ENCODE measurements around the gene MSI2.

Gene MSI2

DNA sequence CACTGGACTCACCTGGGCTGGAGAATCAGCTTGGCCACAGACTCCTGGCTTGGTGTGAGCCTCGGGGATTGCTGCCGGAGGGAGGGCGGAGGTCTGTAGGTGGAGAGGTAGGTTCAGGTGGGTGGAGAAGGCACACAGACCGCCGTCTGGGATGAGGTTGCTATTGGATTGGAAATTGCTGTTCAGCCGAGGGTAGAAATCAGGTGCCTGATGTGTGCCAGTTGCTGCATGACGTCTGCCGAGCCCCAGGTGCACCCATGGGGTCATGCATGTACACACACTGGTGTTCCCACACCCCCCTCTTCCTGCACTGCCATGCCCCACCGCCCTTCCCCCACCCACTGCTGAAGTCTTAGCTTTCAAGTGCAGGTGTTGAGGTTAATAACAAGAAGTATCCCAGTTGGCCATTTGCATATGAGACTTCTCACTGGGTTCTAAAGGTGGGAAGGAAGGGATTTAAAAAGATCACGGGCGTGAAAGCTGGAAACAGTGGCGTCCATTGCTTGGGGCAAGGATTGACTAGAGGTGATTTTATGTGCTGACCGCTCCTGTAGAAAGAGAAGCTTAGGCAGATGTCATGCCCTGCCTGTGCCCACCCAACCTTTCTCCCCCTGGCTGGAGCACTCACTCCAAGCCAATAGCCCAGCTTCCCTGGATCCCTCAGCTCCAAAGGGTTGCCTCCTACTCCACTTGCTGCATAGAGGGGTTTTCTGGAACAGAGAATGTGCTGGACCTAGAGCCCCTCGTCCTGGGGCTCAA lies 295.2 kb downstream of the MSI2 start:
- DNase-seq (ENCODE audit: low spot score in 2 of 2) (peak; percentile 72 to 91), ATAC-seq (ENCODE audit: low read depth) (peak; percentile 93)
- Mint-ChIP-seq H3K27me3 (no peaks in the 10 kb centered on the region), H3K36me3 (peaks cover 1% of the 10 kb centered on the region), H3K4me3 (peak overlapping the region; percentile 78), H3K27ac (peak overlapping the region; percentile 97), H3K4me1 (peaks cover 56% of the 10 kb centered on the region), H3K9me3 (no peaks in the 10 kb centered on the region)

GRCh38 chr17:57552114-57552624 lies 295.8 kb downstream of the MSI2 start:
- H3K36me3 Mint-ChIP-seq, result peaks cover 1% of the 10 kb centered on the region
- ATAC-seq (ENCODE audit: low read depth) (peak; percentile 20), DNase-seq (ENCODE audit: low spot score in 2 of 2) (peak; percentile 52 to 62)
- H3K27me3 Mint-ChIP-seq, result no peaks in the 10 kb centered on the region
- H3K4me3 Mint-ChIP-seq, result peak overlapping the region; percentile 78
- peaks cover 52% of the 10 kb centered on the region for H3K4me1 Mint-ChIP-seq
- H3K27ac Mint-ChIP-seq, result peak overlapping the region; percentile 97
- no peaks in the 10 kb centered on the region for H3K9me3 Mint-ChIP-seq

GRCh38 chr17:57553526-57553925 lies 297.2 kb downstream of the MSI2 start:
- Mint-ChIP-seq H3K4me1 (peaks cover 40% of the 10 kb centered on the region), H3K27me3 (no peaks in the 10 kb centered on the region), H3K27ac (peak overlapping the region; percentile 50), H3K9me3 (no peaks in the 10 kb centered on the region), H3K4me3 (no peak overlapping the region), H3K36me3 (no peaks in the 10 kb centered on the region)
- ATAC-seq (ENCODE audit: low read depth) (no peak), DNase-seq (ENCODE audit: low spot score in 2 of 2) (no peak)

- DNase-seq (ENCODE audit: low spot score in 2 of 2) (no peak), ATAC-seq (ENCODE audit: low read depth) (no peak)
- Mint-ChIP-seq H3K9me3 (no peaks in the 10 kb centered on the region), H3K4me1 (peaks cover 40% of the 10 kb centered on the region), H3K27ac (peak overlapping the region; percentile 75), H3K36me3 (no peaks in the 10 kb centered on the region), H3K27me3 (no peaks in the 10 kb centered on the region), H3K4me3 (no peak overlapping the region)
Measured at GRCh38 chr17:57553991-57554825, 297.9 kb downstream of the MSI2 start.

- H3K4me1 Mint-ChIP-seq, result peaks cover 35% of the 10 kb centered on the region
- H3K9me3 Mint-ChIP-seq, result no peaks in the 10 kb centered on the region
- peak overlapping the region; percentile 75 for H3K27ac Mint-ChIP-seq
- no peaks in the 10 kb centered on the region for H3K36me3 Mint-ChIP-seq
- DNase-seq (ENCODE audit: low spot score in 2 of 2), result no peak
- H3K27me3 Mint-ChIP-seq, result no peaks in the 10 kb centered on the region
- peak overlapping the region; percentile 9 for H3K4me3 Mint-ChIP-seq
- ATAC-seq (ENCODE audit: low read depth), result no peak
Measured at GRCh38 chr17:57554826-57555635, 298.7 kb downstream of the MSI2 start.

DNA sequence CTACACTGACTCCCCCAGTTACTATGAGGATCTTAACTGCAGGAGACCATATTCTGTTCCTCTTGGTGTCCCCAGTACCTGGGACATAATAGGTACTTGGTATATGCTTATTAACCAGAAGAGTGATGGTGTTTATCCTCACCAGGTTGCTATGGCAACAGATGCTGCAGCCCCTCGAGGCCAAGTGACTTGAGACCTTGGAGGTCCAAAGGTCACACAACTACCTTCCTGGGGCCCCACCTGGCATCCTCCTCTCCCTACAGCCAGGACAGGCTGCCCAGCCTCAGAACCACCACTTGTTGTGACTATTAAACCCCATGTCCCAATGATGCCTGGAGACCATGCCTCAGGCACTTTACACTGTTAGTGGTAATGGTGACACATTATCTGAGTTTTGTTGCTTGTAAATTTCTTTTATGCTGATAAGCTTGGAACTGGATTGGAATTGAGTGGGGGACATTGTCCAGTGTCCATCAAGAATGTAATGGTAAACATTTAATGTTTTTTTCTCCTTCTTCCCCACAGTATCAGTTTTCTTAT lies 299.4 kb downstream of the MSI2 start:
- no peaks in the 10 kb centered on the region for H3K27me3 Mint-ChIP-seq
- DNase-seq (ENCODE audit: low spot score in 2 of 2) (no peak), ATAC-seq (ENCODE audit: low read depth) (no peak)
- H3K27ac Mint-ChIP-seq, result peak overlapping the region; percentile 75
- H3K4me3 Mint-ChIP-seq, result peak overlapping the region; percentile 9
- H3K4me1 Mint-ChIP-seq, result peaks cover 37% of the 10 kb centered on the region
- no peaks in the 10 kb centered on the region for H3K9me3 Mint-ChIP-seq
- no peaks in the 10 kb centered on the region for H3K36me3 Mint-ChIP-seq

DNA sequence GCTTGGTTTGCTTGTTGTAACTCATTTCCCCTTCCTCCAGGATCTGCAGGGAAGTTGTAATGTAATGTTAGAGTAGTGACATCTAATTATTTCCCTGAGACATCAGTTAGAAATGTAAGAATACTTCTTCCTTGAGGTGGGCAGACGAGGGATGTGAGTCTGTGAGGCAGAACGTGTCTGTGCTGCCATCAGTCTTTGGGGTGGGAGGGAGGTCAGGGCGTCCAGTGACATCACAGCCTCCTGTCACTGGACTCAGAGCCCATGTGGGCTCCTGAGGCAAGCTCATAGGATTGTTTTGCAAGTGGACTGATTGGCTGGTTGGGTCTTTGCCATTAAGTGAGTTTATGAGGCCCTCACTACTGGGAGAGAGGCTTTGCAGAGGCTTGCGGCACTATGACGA lies 300.0 kb downstream of the MSI2 start:
- H3K27me3 Mint-ChIP-seq, result no peaks in the 10 kb centered on the region
- H3K27ac Mint-ChIP-seq, result no peak overlapping the region
- no peak overlapping the region for H3K4me3 Mint-ChIP-seq
- DNase-seq (ENCODE audit: low spot score in 2 of 2), result no peak
- no peaks in the 10 kb centered on the region for H3K36me3 Mint-ChIP-seq
- ATAC-seq (ENCODE audit: low read depth), result no peak
- H3K4me1 Mint-ChIP-seq, result peaks cover 36% of the 10 kb centered on the region
- no peaks in the 10 kb centered on the region for H3K9me3 Mint-ChIP-seq

DNA sequence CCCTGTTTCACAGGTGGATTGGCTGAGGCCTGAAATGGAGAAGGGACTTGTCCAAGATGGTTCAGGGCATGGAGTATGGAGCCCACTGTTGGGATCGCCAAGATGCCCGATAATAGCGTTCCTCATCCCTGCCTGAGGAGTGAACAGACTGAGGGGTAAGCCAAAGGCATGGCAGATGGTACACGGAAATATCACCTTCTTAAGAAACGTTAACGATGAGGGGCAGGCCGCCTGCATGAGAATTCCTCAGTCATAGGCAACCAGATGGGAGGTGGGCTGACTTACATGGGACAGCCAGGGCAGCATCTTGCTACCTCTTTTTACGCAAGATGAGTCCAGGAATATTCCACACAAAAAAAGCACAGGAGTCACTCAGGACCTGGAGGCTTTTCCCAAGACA lies 300.7 kb downstream of the MSI2 start:
- Mint-ChIP-seq H3K36me3 (no peaks in the 10 kb centered on the region), H3K4me1 (peaks cover 34% of the 10 kb centered on the region), H3K9me3 (no peaks in the 10 kb centered on the region), H3K4me3 (no peak overlapping the region), H3K27me3 (no peaks in the 10 kb centered on the region), H3K27ac (no peak overlapping the region)
- no peak for ATAC-seq (ENCODE audit: low read depth)
- no peak for DNase-seq (ENCODE audit: low spot score in 2 of 2)

DNA sequence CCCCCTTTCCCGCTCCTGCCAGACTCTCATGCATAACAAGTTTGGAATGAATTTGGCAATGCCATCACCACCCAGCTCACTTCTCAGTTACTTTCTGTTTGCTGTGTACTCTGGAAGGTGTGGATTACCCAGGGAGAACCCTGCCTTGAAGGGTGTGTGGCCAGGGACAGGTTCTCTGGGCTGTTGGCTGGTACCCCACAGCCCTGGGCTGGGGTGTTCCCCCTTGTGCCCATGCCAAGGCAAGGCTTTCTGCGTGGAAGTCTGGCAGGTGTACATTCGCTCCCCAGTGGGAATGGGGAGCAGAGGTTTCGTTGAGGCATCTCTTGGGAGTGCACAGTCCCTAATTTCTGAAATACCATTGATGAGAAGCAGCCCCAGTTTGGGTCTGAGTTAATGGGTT lies 301.1 kb downstream of the MSI2 start:
- ATAC-seq (ENCODE audit: low read depth), result no peak
- no peak overlapping the region for H3K4me3 Mint-ChIP-seq
- no peak overlapping the region for H3K27ac Mint-ChIP-seq
- no peaks in the 10 kb centered on the region for H3K9me3 Mint-ChIP-seq
- DNase-seq (ENCODE audit: low spot score in 2 of 2), result no peak
- H3K27me3 Mint-ChIP-seq, result no peaks in the 10 kb centered on the region
- peaks cover 33% of the 10 kb centered on the region for H3K4me1 Mint-ChIP-seq
- no peaks in the 10 kb centered on the region for H3K36me3 Mint-ChIP-seq

DNA sequence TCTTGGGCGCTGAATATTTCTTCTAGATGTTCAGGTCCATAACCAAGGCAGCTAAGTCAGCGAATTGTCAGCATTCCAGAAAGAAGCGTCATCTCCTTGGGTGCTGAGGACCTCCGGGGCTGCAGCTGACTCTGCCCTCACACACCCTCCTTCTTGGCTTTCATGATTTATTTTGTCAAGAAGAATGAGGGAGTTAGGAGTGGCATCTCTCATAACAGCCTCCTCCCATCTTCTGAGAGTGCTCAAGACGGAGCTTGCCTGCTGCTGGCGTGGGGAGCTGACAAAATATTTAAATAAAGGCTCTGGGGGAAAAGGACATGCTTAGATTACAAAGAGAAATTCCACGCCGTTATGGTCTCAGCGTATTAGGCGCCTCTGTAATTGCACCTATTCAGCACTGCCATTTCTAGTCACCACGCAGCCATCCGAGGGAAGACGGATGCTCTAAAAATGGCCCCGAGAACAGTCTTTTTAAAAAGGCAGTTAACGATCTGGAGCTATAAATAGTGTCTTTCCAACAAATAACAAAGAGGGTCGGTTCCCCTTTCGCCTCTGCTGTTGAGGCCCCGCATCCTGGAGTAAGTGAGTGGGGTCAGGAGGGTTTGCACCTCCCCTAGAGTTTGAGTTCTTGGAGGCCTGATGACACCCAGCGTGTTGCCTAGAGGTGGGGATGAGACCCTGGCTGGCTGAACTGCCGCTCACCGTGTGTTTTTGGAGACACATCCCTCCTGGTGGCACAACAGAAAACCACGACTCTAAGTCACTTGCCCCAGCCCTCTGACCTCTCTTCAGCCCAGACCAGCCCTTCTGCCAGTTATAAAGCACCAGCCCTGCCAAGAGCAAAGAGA lies 301.7 kb downstream of the MSI2 start:
- Mint-ChIP-seq H3K4me3 (no peak overlapping the region), H3K36me3 (no peaks in the 10 kb centered on the region), H3K4me1 (peaks cover 27% of the 10 kb centered on the region), H3K27me3 (no peaks in the 10 kb centered on the region), H3K27ac (no peak overlapping the region), H3K9me3 (no peaks in the 10 kb centered on the region)
- ATAC-seq (ENCODE audit: low read depth), result peak; percentile 19
- DNase-seq (ENCODE audit: low spot score in 2 of 2), result no peak

DNA sequence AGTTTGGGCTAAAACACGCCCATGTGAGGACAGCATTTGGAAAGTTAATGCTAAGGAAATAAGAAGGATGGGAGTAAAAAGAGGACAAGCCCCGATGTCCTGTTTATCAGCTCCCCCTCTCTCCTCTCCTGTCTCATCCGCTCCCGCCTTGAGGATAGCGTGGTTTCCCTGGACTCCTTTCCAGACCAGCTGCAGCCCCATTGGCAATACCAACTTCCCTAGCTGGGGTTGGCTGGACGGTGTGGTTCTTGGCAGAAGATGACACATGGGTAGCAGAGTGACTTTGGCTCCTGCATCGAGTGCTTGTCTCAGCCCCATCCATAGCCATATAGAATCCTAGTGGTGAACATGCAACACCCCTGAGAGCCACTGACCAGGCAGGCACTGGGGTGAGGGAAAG lies 302.9 kb downstream of the MSI2 start:
- Mint-ChIP-seq H3K9me3 (no peaks in the 10 kb centered on the region), H3K4me1 (peaks cover 29% of the 10 kb centered on the region), H3K36me3 (no peaks in the 10 kb centered on the region), H3K27ac (no peak overlapping the region), H3K27me3 (no peaks in the 10 kb centered on the region), H3K4me3 (no peak overlapping the region)
- DNase-seq (ENCODE audit: low spot score in 2 of 2) (no peak), ATAC-seq (ENCODE audit: low read depth) (no peak)

- Mint-ChIP-seq H3K4me1 (peaks cover 27% of the 10 kb centered on the region), H3K27ac (no peak overlapping the region), H3K36me3 (no peaks in the 10 kb centered on the region), H3K27me3 (no peaks in the 10 kb centered on the region), H3K4me3 (no peak overlapping the region), H3K9me3 (no peaks in the 10 kb centered on the region)
- no peak for DNase-seq (ENCODE audit: low spot score in 2 of 2)
- no peak for ATAC-seq (ENCODE audit: low read depth)
Measured at GRCh38 chr17:57559634-57560318, 303.5 kb downstream of the MSI2 start.

Data from memory B cell (primary cell).